CD4-positive, alpha-beta T cell treated with Interleukin-12 subunit alpha and Interleukin-12 subunit beta, for 1 hour (primary cell): ENCODE data around the gene PDRG1.

Experiments
- DNase-seq: peaks from one replicate; pipeline ENCODE4 v3.0.0-alpha.2; 2020

Gene PDRG1

DNA sequence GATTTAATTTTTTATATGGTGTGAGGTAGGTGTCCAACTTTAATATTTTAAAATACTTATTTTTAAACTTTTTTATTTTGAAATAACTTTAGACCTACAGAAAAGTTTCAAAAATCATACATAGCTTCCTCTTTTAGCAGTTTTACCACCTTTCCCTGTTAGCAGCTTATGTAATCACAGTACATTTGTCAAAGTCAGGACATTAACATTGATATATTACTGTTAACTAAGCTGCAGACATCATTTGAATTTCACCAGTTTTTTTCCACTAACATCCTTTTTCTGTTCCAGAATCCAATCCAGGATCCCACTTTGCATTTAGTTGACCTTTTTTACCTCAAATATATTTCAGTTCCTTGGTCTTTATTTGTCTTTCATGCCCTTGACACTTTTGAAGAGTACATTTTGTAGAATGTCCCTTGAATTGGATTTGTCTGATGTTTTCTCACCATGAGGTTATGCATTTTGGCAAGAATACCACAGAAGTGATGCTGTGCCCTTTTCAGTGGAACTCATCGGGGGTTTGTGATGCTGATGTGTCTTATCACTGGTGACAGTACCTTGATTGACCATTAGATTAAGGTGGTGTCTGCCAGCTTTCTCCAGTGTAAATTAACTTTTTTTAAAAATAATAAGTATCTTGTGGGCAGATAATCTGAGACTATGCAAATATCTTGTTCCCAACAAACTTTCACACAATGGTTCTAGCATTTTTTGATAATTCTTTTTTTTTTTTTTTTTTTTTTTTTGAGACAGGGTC is 48.0 kb downstream of the PDRG1 start:
- no peak for DNase-seq

GRCh38 chr20:31901615-31902014 is 50.2 kb downstream of the PDRG1 start:
- DNase-seq = no peak

- DNase-seq = no peak
Observed at GRCh38 chr20:31897541-31897940, 54.3 kb downstream of the PDRG1 start.

DNA sequence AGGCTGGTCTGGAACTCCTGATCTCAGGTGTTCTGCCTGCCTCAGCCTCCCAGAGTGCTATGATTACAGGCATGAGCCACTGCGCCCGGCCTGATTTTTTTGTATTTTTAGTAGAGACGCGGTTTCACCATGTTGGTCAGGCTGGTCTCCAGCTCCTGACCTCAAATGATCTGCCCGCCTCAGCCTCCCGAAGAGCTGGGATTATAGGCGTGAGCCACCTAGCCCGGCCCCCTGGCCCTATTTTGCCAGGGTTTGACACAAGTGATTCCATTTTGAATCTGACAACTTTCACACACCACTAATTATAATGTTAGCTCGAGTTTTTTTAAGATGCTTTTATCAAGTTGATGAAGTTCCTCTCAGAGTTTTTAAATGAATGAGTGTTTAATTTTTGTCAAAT is 55.8 kb downstream of the PDRG1 start:
- no peak for DNase-seq

GRCh38 chr20:31894980-31895675 is 56.7 kb downstream of the PDRG1 start:
- DNase-seq = peak; percentile 47
